HS-5 (cell line): Measurements from ENCODE around the gene RDH5.
"Not testable (repeated sequence)": the region's sequence is repeated elsewhere in the genome, so short reads cannot be mapped to it uniquely, and the experiment has no call there.

Experiments used
- DNase-seq: peaks from one replicate; pipeline ENCODE4 v3.0.0-alpha.2; 2012; ENCODE audit warnings: low read depth

Gene RDH5

DNA sequence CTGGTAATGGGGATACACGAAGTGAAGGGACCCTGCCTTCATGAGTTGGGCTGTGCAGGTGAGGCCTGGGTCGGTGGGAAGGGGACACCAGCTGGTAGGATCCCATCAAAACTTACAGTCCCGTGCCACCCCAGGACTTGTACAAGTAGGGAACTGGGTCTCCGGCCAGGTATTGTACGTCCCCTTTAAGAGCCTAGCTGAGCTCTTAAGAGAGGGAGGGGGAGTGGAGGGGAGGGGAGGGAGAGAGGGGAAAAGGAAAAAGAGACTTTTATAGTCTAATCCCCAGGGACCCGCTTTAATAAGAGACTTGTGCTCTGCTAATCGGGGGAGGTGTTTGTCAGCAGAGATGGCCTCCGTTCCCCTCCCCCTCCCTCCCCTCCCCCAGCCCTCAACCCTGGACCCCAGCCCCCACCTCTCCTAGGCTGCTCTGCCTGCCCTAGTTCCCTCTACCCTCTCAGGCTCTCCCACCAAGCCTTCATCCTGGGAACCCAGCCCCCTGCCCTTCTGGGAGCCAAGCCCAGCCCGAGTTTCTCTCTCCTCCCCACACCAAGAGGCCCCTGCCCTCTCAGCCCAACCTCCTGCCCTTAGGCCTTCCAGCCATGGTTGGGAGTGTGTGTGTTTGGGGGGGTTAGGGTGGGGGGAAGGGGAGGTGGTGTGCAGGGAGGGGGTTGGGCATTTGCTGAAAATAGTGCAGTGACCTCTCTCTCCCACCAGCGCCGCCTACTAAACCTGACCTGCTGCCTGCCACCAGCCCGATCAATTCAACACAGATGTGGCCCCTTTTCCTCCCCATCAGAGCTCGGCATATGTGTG lies 25.4 kb downstream of the RDH5 start:
- no peak for DNase-seq

- no peak for DNase-seq
Observed at GRCh38 chr12:55746174-55746912, 26.1 kb downstream of the RDH5 start.

GRCh38 chr12:55746913-55747231 lies 26.7 kb downstream of the RDH5 start:
- no peak for DNase-seq

GRCh38 chr12:55748230-55748993 lies 28.2 kb downstream of the RDH5 start:
- no peak for DNase-seq

DNA sequence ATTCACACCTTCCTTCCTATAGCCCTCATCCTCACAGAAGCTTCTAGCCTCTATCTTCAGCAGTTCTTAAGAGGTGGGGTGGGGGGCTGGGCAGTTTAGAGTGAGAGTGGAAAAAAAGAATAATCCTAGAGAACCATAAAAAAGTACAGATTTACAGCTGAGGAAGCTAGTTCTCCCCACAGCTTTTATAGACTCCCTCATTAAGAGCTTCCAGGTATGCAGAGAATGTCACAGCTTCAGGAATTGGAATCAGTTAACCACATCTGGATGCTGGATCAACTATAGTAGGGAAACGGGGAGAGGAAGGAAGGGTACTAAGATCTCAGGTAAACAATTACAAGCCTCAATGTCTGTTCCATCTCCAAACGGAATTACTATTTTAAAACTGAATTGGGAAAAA lies 35.1 kb downstream of the RDH5 start:
- DNase-seq: no peak

DNA sequence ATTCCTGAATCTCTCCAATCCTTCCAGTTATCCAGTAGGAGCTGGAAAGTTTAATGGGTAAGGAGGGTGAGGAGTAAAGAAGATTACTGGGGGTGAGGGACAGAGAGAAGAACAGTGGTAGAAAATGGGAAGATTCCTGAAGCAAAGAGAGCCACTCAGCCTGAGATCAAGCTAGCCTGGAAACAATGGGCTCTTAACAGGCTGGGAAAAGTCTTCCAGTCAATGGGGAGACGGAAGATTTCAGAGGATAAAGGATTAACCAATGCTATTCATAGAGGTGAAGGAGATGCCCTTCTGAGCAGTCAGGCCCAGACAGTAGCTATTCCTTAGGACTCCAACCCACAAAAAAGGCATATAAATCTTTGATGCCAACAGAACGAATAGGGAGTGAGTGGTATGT lies 37.5 kb downstream of the RDH5 start:
- DNase-seq: no peak

DNA sequence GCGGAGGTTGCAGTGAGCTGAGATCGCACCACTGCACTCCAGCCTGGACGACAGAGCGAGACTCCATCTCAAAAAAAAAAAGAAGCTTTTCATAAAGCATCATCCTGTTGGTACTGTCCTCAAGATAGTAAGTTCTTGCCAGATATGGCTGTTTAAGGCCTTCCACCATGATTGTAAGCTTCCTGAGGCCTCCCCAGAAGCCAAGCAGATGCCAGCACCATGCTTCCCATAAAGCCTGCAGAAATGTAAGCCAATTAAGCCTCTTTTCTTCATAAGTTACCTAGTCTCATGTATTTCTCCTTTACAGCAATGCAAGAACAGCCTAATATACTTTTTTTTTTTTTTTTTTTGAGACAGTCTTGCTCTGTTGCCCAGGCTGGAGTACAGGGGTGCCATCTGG lies 38.4 kb downstream of the RDH5 start:
- not testable (repeated sequence) for DNase-seq

DNA sequence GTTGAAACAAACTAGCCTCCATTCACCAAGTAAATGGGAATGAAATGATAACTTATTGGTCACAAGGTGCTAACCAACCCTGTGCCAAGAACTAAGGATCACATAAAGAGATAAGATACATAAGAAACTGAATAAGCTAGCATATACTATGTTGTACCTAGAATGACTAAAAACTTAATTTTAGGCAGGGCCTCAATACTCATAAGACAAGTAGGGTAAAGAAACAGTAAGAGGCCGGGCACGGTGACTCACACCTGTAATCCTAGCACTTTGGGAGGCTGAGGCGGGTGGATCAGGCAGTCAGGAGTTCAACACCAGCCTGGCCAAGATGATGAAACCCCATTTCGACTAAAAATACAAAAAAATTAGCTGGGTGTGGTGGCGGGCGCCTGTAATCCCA lies 40.5 kb downstream of the RDH5 start:
- no peak for DNase-seq

DNA sequence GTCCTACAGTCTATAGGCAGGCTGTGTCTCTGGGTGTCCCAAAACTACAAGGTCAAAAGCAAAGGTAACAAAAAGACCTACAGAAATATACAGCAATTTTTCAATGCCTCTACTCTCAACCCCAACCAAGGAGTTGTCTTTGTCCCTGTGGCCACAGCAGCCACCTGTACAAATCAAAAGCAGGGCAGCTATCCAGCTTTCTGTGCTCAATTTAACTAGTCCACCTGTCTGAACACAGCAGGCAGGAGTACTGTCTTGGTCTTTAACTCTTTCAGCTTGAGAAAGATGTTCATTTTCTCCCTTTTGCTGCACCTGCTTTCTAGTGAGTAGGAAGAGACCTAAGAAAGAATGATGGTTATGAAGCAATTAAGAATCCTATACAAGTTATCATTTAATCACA lies 42.5 kb downstream of the RDH5 start:
- no peak for DNase-seq

GRCh38 chr12:55765736-55766290 lies 45.6 kb downstream of the RDH5 start:
- DNase-seq: no peak

GRCh38 chr12:55767156-55767555 lies 47.0 kb downstream of the RDH5 start:
- DNase-seq: no peak

DNA sequence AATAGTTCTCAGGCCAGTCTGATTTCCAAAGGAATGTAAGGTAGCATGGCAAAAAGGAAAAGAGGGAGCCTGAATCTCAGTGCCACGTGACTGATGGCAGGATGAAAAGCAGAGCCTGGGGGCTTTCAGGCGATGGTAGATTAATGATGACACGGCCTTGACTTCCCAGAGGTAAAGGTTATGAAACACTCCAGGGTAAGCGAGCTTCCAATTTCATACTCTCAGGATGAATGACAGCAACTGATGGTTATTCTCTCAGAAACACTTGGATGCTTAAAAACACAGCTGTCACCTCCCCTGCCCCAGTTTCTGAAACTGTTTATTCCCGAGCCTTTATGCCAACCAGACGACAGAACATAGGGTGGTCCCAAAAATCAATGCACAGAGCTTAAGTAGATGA lies 51.5 kb downstream of the RDH5 start:
- DNase-seq: no peak
